Keratinocyte (primary cell): ENCODE data around the gene CNPY1. TPM values are rescaled to one million over a fixed set of nuclear protein-coding genes. Genes with fewer than 3 reads are reported as not detected.

Source experiments
- DNase-seq: peaks from one replicate; pipeline ENCODE4 v3.0.0-alpha.2; 2011; ENCODE audit warnings: low read depth, missing footprints, low spot score
- FAIRE-seq: peaks from 2 replicates; lab custom pipeline; 2011; peaks lifted over from hg19 to GRCh38; lab: Jason Lieb, UNC
- H2AFZ ChIP-seq: 2 replicates; pipeline ENCODE4 v1.6.0; 2012; ENCODE audit warnings: low read length, control low read depth, inconsistent platforms; ENCODE audit not compliant: control insufficient read depth
- H3K27ac ChIP-seq: 2 replicates; pipeline ENCODE4 v1.5.1; 2011; ENCODE audit warnings: low read length; ENCODE audit not compliant: control insufficient read depth, insufficient read depth
- H3K27me3 ChIP-seq: 3 replicates; pipeline ENCODE4 v1.6.0; 2011; ENCODE audit warnings: low read length; ENCODE audit not compliant: control insufficient read depth, insufficient read depth; ENCODE audit errors: extremely low read depth
- H3K36me3 ChIP-seq, 2 experiments: 2 replicates in 1 of 2; 3 replicates in 1 of 2; pipeline ENCODE4 v1.5.1; 2011; ENCODE audit warnings: low read length in 2 of 2, mild to moderate bottlenecking in 1 of 2; ENCODE audit not compliant: control insufficient read depth in 2 of 2, insufficient read depth in 2 of 2; ENCODE audit errors: extremely low read depth in 1 of 2
- H3K4me1 ChIP-seq: 3 replicates; pipeline ENCODE4 v1.5.1; 2011; ENCODE audit warnings: low read length; ENCODE audit not compliant: control insufficient read depth, insufficient read depth; ENCODE audit errors: extremely low read depth
- H3K4me2 ChIP-seq: 3 replicates; pipeline ENCODE4 v1.6.0; 2011; ENCODE audit warnings: low read depth, low read length; ENCODE audit not compliant: control insufficient read depth, insufficient read depth; ENCODE audit errors: extremely low read depth
- H3K4me3 ChIP-seq, 3 experiments: fragments of 200-600 bp in 1 of 3; sonication (generic) in 1 of 3; 2 replicates in 2 of 3; 3 replicates in 1 of 3; pipeline ENCODE4 v1.5.1; 2011 to 2016; ENCODE audit warnings: low read length in 3 of 3, mild to moderate bottlenecking in 3 of 3, control low read depth in 2 of 3, inconsistent platforms in 1 of 3, low read depth in 1 of 3, mixed read lengths in 1 of 3, mixed run types in 1 of 3, moderate library complexity in 1 of 3; ENCODE audit not compliant: control insufficient read depth in 2 of 3, insufficient read depth in 2 of 3; ENCODE audit errors: extremely low read depth in 1 of 3
- H3K79me2 ChIP-seq: 2 replicates; pipeline ENCODE4 v1.6.0; 2012; ENCODE audit warnings: low read length; ENCODE audit not compliant: control insufficient read depth, insufficient read depth
- H3K9ac ChIP-seq: 3 replicates; pipeline ENCODE4 v1.6.0; 2011; ENCODE audit warnings: low read length; ENCODE audit not compliant: control insufficient read depth, insufficient read depth; ENCODE audit errors: extremely low read depth
- H3K9me1 ChIP-seq: 3 replicates; pipeline ENCODE4 v1.6.0; 2011; ENCODE audit warnings: low read length; ENCODE audit not compliant: control insufficient read depth, insufficient read depth; ENCODE audit errors: extremely low read depth
- H3K9me3 ChIP-seq: 2 replicates; pipeline ENCODE4 v1.5.1; 2012; ENCODE audit warnings: low read depth, low read length; ENCODE audit not compliant: control insufficient read depth
- H4K20me1 ChIP-seq: 3 replicates; pipeline ENCODE4 v1.6.0; 2011; ENCODE audit warnings: low read length; ENCODE audit not compliant: control insufficient read depth, insufficient read depth; ENCODE audit errors: extremely low read depth
- CTCF ChIP-seq, 3 experiments: IDR thresholded peaks in 1 of 3; conservative IDR thresholded peaks in 1 of 3; optimal IDR thresholded peaks in 1 of 3; 2 replicates in 2 of 3; 3 replicates in 1 of 3; pipeline versions ENCODE3 to v1.5.1; 2011; ENCODE audit warnings: low read length in 3 of 3, mild to moderate bottlenecking in 3 of 3, moderate library complexity in 2 of 3, control low read depth in 1 of 3, inconsistent platforms in 1 of 3; ENCODE audit not compliant: insufficient read depth in 2 of 3; ENCODE audit errors: extremely low read depth in 1 of 3
- EZH2 ChIP-seq: IDR thresholded peaks from one replicate; pipeline ENCODE4 v1.6.1; 2012; ENCODE audit warnings: inconsistent platforms, mild to moderate bottlenecking, low read length, moderate library complexity
- dilution Hi-C: fragments of 300-500 bp; cut with MboI; formaldehyde crosslinking; loops from one replicate; pipeline ENCODE4 v1.7.0; 2020; ENCODE audit warnings: low sequenced_read_pairs; ENCODE audit not compliant: extremely low pct_ligation_motif_present
- polyA plus RNA-seq, 5 experiments: library from polyadenylated mRNA; depleted of rRNA in 3 of 5; stranded (reverse) in 3 of 5; stranded (forward) in 1 of 5; unstranded in 1 of 5; fragments of >200 nt; gene quantifications; 1 replicate in 1 of 5; 2 replicates in 3 of 5; 3 replicates in 1 of 5; pipeline versions ENCODE4 v1.2.1 to v1.2.3, GENCODE V29; 2011 to 2012; ENCODE audit warnings: missing spikeins in 2 of 5, low read depth in 1 of 5, low replicate concordance in 1 of 5

The CNPY1 gene
- polyA plus RNA-seq, 1 donor (not counting 4 experiments of a cell fraction or from before 2014, with no cell fraction given): not detected

DNA sequence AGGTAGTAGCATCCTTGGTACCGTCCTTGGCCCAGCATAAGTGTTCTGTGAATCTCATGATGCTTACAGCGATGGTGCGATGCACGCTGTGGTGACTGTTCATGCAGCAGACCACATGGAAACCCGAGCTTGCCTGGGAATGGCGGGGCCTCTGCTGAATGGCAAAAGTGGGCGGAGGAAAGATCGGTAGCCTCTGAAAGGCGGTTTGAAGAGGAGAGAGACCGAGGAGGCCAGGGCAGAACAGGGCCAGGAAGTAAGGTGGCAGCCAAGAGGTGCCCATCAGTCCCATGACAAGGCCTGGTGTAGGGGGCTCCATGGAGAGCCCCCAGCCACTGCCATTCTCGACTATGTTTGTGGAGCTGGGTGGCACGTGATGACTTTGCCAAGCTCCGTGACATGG lies 33.2 kb upstream of the CNPY1 start:
- no peak for FAIRE-seq
- DNase-seq: no peak
- Histone ChIP-seq H3K4me1 (no peaks in the 10 kb centered on the region), H3K27ac (no peak overlapping the region), H3K9me3 (no peaks in the 10 kb centered on the region), H3K79me2 (no peaks in the 10 kb centered on the region), H3K4me3 (no peak overlapping the region), H3K36me3 (no peaks in the 10 kb centered on the region), H3K9me1 (no peaks in the 10 kb centered on the region), H3K27me3 (peaks cover 40% of the 10 kb centered on the region), H3K4me2 (no peak overlapping the region), H3K9ac (no peak overlapping the region), H2AFZ (no peak overlapping the region), H4K20me1 (no peaks in the 10 kb centered on the region)
- TF ChIP-seq EZH2 (no peak), CTCF (optimal IDR thresholded peaks at IDR 0.05 in 1 of 3, IDR thresholded peaks at IDR 0.05 in 1 of 3, conservative IDR thresholded peaks at IDR 0.05 in 1 of 3; ENCODE audit: extremely low read depth in 1 of 3, insufficient read depth in 2 of 3, low read length in 3 of 3) (no peak)
- dilution Hi-C loops: loop anchor here (25.0 kb wide), 1 partner anchor 158 kb away; no protein-coding TSS in a partner anchor

- Histone ChIP-seq H3K27ac (no peak overlapping the region), H3K9ac (no peak overlapping the region), H2AFZ (no peak overlapping the region), H3K36me3 (no peaks in the 10 kb centered on the region), H3K79me2 (no peaks in the 10 kb centered on the region), H4K20me1 (no peaks in the 10 kb centered on the region), H3K4me1 (no peaks in the 10 kb centered on the region), H3K27me3 (peaks cover 29% of the 10 kb centered on the region), H3K9me1 (no peaks in the 10 kb centered on the region), H3K4me3 (no peak overlapping the region), H3K4me2 (no peak overlapping the region), H3K9me3 (no peaks in the 10 kb centered on the region)
- FAIRE-seq: no peak
- TF ChIP-seq CTCF (optimal IDR thresholded peaks at IDR 0.05 in 1 of 3, IDR thresholded peaks at IDR 0.05 in 1 of 3, conservative IDR thresholded peaks at IDR 0.05 in 1 of 3; ENCODE audit: extremely low read depth in 1 of 3, insufficient read depth in 2 of 3, low read length in 3 of 3) (no peak), EZH2 (no peak)
- dilution Hi-C loops: loop anchor here (25.0 kb wide), 1 partner anchor 159 kb away; no protein-coding TSS in a partner anchor
- no peak for DNase-seq
These were observed 31.7 kb upstream of the CNPY1 start for GRCh38 chr7:155578016-155578415.
